ENCODE data around the gene DNAAF1. TPM values are rescaled to one million over a fixed set of nuclear protein-coding genes. Genes with fewer than 3 reads are reported as not detected.
"Not testable (repeated sequence)": the region's sequence is repeated elsewhere in the genome, so short reads cannot be mapped to it uniquely, and the experiment has no call there.

Gene DNAAF1
- total RNA-seq, 1 donor: 25.3 TPM

GRCh38 chr16:84116720-84117493 is 28.2 kb upstream of the DNAAF1 start, which contains the start of gene MBTPS1:
MBTPS1 (minus strand) TSS chr16:84116942; CDS start chr16:84101783, 15,159 bp downstream.
- H3K4me3 ChIP-seq (ENCODE audit: low read length): peak within 1 kb of the TSS; percentile 85
- no peaks in the 10 kb centered on the region for H3K27me3 ChIP-seq (ENCODE audit: insufficient read depth, low read length)
- H3K9me3 ChIP-seq (ENCODE audit: low read depth, low read length): no peaks in the 10 kb centered on the region
- H3K4me1 ChIP-seq (ENCODE audit: insufficient read depth, low read length): peaks cover 36% of the 10 kb centered on the region

GRCh38 chr16:84117494-84117843 is 27.6 kb upstream of the DNAAF1 start:
- no peaks in the 10 kb centered on the region for H3K9me3 ChIP-seq (ENCODE audit: low read depth, low read length)
- peaks cover 36% of the 10 kb centered on the region for H3K4me1 ChIP-seq (ENCODE audit: insufficient read depth, low read length)
- H3K4me3 ChIP-seq (ENCODE audit: low read length): peak overlapping the region; percentile 85
- H3K27me3 ChIP-seq (ENCODE audit: insufficient read depth, low read length): no peaks in the 10 kb centered on the region

GRCh38 chr16:84118315-84118714 is 26.8 kb upstream of the DNAAF1 start:
- not testable (repeated sequence) for H3K27me3 ChIP-seq (ENCODE audit: insufficient read depth, low read length); H3K9me3 ChIP-seq (ENCODE audit: low read depth, low read length); H3K4me3 ChIP-seq (ENCODE audit: low read length)
- H3K4me1 ChIP-seq (ENCODE audit: insufficient read depth, low read length): peaks cover 36% of the 10 kb centered on the region

GRCh38 chr16:84119368-84119767 is 25.7 kb upstream of the DNAAF1 start:
- Histone ChIP-seq H3K9me3 (ENCODE audit: low read depth, low read length) (no peaks in the 10 kb centered on the region), H3K27me3 (ENCODE audit: insufficient read depth, low read length) (no peaks in the 10 kb centered on the region), H3K4me3 (ENCODE audit: low read length) (no peak overlapping the region), H3K4me1 (ENCODE audit: insufficient read depth, low read length) (peaks cover 28% of the 10 kb centered on the region)

GRCh38 chr16:84120023-84120422 is 25.1 kb upstream of the DNAAF1 start:
- Histone ChIP-seq H3K9me3 (ENCODE audit: low read depth, low read length) (no peaks in the 10 kb centered on the region), H3K4me1 (ENCODE audit: insufficient read depth, low read length) (peaks cover 22% of the 10 kb centered on the region), H3K4me3 (ENCODE audit: low read length) (no peak overlapping the region), H3K27me3 (ENCODE audit: insufficient read depth, low read length) (no peaks in the 10 kb centered on the region)

GRCh38 chr16:84121007-84121406 is 24.1 kb upstream of the DNAAF1 start:
- Histone ChIP-seq H3K9me3 (ENCODE audit: low read depth, low read length) (no peaks in the 10 kb centered on the region), H3K4me1 (ENCODE audit: insufficient read depth, low read length) (peaks cover 12% of the 10 kb centered on the region), H3K27me3 (ENCODE audit: insufficient read depth, low read length) (no peaks in the 10 kb centered on the region), H3K4me3 (ENCODE audit: low read length) (no peak overlapping the region)

GRCh38 chr16:84124257-84125073 is 20.6 kb upstream of the DNAAF1 start:
- no peak overlapping the region for H3K4me3 ChIP-seq (ENCODE audit: low read length)
- H3K9me3 ChIP-seq (ENCODE audit: low read depth, low read length): no peaks in the 10 kb centered on the region
- H3K4me1 ChIP-seq (ENCODE audit: insufficient read depth, low read length): no peaks in the 10 kb centered on the region
- no peaks in the 10 kb centered on the region for H3K27me3 ChIP-seq (ENCODE audit: insufficient read depth, low read length)

GRCh38 chr16:84131117-84131516 is 14.0 kb upstream of the DNAAF1 start:
- H3K4me3 ChIP-seq (ENCODE audit: low read length): no peak overlapping the region
- H3K9me3 ChIP-seq (ENCODE audit: low read depth, low read length): no peaks in the 10 kb centered on the region
- no peaks in the 10 kb centered on the region for H3K27me3 ChIP-seq (ENCODE audit: insufficient read depth, low read length)
- no peaks in the 10 kb centered on the region for H3K4me1 ChIP-seq (ENCODE audit: insufficient read depth, low read length)

GRCh38 chr16:84132527-84133285 is 12.4 kb upstream of the DNAAF1 start:
- Histone ChIP-seq H3K27me3 (ENCODE audit: insufficient read depth, low read length) (no peaks in the 10 kb centered on the region), H3K9me3 (ENCODE audit: low read depth, low read length) (no peaks in the 10 kb centered on the region), H3K4me1 (ENCODE audit: insufficient read depth, low read length) (no peaks in the 10 kb centered on the region), H3K4me3 (ENCODE audit: low read length) (no peak overlapping the region)

- Histone ChIP-seq H3K27me3 (ENCODE audit: insufficient read depth, low read length) (no peaks in the 10 kb centered on the region), H3K9me3 (ENCODE audit: low read depth, low read length) (no peaks in the 10 kb centered on the region), H3K4me3 (ENCODE audit: low read length) (no peak overlapping the region), H3K4me1 (ENCODE audit: insufficient read depth, low read length) (no peaks in the 10 kb centered on the region)
Measured at GRCh38 chr16:84136331-84137125, 8.6 kb upstream of the DNAAF1 start.

- Histone ChIP-seq H3K27me3 (ENCODE audit: insufficient read depth, low read length) (no peaks in the 10 kb centered on the region), H3K9me3 (ENCODE audit: low read depth, low read length) (no peaks in the 10 kb centered on the region), H3K4me3 (ENCODE audit: low read length) (no peak overlapping the region), H3K4me1 (ENCODE audit: insufficient read depth, low read length) (no peaks in the 10 kb centered on the region)
Measured at GRCh38 chr16:84137287-84137686, 7.8 kb upstream of the DNAAF1 start.

GRCh38 chr16:84137769-84138357 is 7.2 kb upstream of the DNAAF1 start:
- Histone ChIP-seq H3K27me3 (ENCODE audit: insufficient read depth, low read length) (no peaks in the 10 kb centered on the region), H3K4me1 (ENCODE audit: insufficient read depth, low read length) (no peaks in the 10 kb centered on the region), H3K4me3 (ENCODE audit: low read length) (no peak overlapping the region), H3K9me3 (ENCODE audit: low read depth, low read length) (no peaks in the 10 kb centered on the region)

- H3K4me3 ChIP-seq (ENCODE audit: low read length): no peak overlapping the region
- H3K9me3 ChIP-seq (ENCODE audit: low read depth, low read length): no peaks in the 10 kb centered on the region
- H3K4me1 ChIP-seq (ENCODE audit: insufficient read depth, low read length): no peaks in the 10 kb centered on the region
- H3K27me3 ChIP-seq (ENCODE audit: insufficient read depth, low read length): no peaks in the 10 kb centered on the region
Measured at GRCh38 chr16:84138500-84138823, 6.6 kb upstream of the DNAAF1 start.

All from mononuclear cell (primary cell).